ENCODE measurements around the gene AMPD3. TPM values are rescaled to one million over a fixed set of nuclear protein-coding genes. Genes with fewer than 3 reads are reported as not detected.

Gene AMPD3
- polyA plus RNA-seq, 1 donor (not counting 4 experiments of a cell fraction or from before 2014, with no cell fraction given): 11.1 TPM

- FAIRE-seq (no peak), DNase-seq (ENCODE audit: low read depth, low spot score) (no peak)
- Histone ChIP-seq H3K79me2 (ENCODE audit: control insufficient read depth, insufficient read depth, low read length) (peaks cover 2% of the 10 kb centered on the region), H3K27me3 (ENCODE audit: control insufficient read depth, extremely low read depth, insufficient read depth, low read length) (no peaks in the 10 kb centered on the region), H2AFZ (ENCODE audit: control insufficient read depth, low read length) (no peak overlapping the region), H3K27ac (ENCODE audit: control insufficient read depth, insufficient read depth, low read length) (no peak overlapping the region), H3K36me3 (ENCODE audit: control insufficient read depth in 2 of 2, extremely low read depth in 1 of 2, insufficient read depth in 2 of 2, low read length in 2 of 2) (peaks cover 12 to 16% of the 10 kb centered on the region in 2 experiments), H3K4me3 (ENCODE audit: control insufficient read depth in 2 of 3, extremely low read depth in 1 of 3, insufficient read depth in 2 of 3, low read depth in 1 of 3, low read length in 3 of 3) (no peak overlapping the region), H3K9ac (ENCODE audit: control insufficient read depth, extremely low read depth, insufficient read depth, low read length) (no peak overlapping the region), H3K4me2 (ENCODE audit: control insufficient read depth, extremely low read depth, insufficient read depth, low read depth, low read length) (no peak overlapping the region), H3K9me1 (ENCODE audit: control insufficient read depth, extremely low read depth, insufficient read depth, low read length) (no peaks in the 10 kb centered on the region), H3K9me3 (ENCODE audit: control insufficient read depth, low read depth, low read length) (no peaks in the 10 kb centered on the region), H3K4me1 (ENCODE audit: control insufficient read depth, extremely low read depth, insufficient read depth, low read length) (no peaks in the 10 kb centered on the region), H4K20me1 (ENCODE audit: control insufficient read depth, extremely low read depth, insufficient read depth, low read length) (no peaks in the 10 kb centered on the region)
- dilution Hi-C loops (cut with MboI; ENCODE audit: extremely low pct_ligation_motif_present, low sequenced_read_pairs): no loop called here
- TF ChIP-seq, protein P1, sequence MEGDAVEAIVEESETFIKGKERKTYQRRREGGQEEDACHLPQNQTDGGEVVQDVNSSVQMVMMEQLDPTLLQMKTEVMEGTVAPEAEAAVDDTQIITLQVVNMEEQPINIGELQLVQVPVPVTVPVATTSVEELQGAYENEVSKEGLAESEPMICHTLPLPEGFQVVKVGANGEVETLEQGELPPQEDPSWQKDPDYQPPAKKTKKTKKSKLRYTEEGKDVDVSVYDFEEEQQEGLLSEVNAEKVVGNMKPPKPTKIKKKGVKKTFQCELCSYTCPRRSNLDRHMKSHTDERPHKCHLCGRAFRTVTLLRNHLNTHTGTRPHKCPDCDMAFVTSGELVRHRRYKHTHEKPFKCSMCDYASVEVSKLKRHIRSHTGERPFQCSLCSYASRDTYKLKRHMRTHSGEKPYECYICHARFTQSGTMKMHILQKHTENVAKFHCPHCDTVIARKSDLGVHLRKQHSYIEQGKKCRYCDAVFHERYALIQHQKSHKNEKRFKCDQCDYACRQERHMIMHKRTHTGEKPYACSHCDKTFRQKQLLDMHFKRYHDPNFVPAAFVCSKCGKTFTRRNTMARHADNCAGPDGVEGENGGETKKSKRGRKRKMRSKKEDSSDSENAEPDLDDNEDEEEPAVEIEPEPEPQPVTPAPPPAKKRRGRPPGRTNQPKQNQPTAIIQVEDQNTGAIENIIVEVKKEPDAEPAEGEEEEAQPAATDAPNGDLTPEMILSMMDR (optimal IDR thresholded peaks at IDR 0.05 in 1 of 3, IDR thresholded peaks at IDR 0.05 in 1 of 3, conservative IDR thresholded peaks at IDR 0.05 in 1 of 3; ENCODE audit: extremely low read depth in 1 of 3, insufficient read depth in 2 of 3, low read length in 3 of 3): no peak
- no peak for TF ChIP-seq EZH2 (IDR thresholded peaks at IDR 0.05; ENCODE audit: low read length)
These were observed 25.0 kb downstream of the AMPD3 start for GRCh38 chr11:10480026-10480425.

DNA sequence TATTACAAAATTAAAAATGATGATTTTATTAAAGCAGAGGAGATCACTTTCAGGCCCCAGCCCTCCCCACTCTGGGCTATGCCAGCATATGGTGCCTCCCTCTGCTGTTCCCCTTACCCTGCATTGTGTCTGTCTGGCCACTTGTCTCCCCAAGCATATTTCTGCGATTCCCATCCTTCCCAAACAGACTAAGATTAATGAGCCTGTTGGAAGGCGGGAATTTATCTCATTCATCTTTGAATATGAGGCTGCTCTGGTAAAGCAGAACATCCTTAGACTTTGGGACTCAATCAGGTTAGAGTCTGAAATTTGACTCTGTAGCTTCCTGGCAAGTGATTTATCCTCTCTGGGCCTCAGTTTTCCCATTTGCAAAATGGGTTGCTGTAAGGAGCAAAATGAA, 25.7 kb downstream of the AMPD3 start:
- Histone ChIP-seq H3K27ac (ENCODE audit: control insufficient read depth, insufficient read depth, low read length) (no peak overlapping the region), H3K4me1 (ENCODE audit: control insufficient read depth, extremely low read depth, insufficient read depth, low read length) (no peaks in the 10 kb centered on the region), H2AFZ (ENCODE audit: control insufficient read depth, low read length) (no peak overlapping the region), H3K9me1 (ENCODE audit: control insufficient read depth, extremely low read depth, insufficient read depth, low read length) (no peaks in the 10 kb centered on the region), H3K9me3 (ENCODE audit: control insufficient read depth, low read depth, low read length) (no peaks in the 10 kb centered on the region), H3K79me2 (ENCODE audit: control insufficient read depth, insufficient read depth, low read length) (peaks cover 2% of the 10 kb centered on the region), H3K4me3 (ENCODE audit: control insufficient read depth in 2 of 3, extremely low read depth in 1 of 3, insufficient read depth in 2 of 3, low read depth in 1 of 3, low read length in 3 of 3) (no peak overlapping the region), H4K20me1 (ENCODE audit: control insufficient read depth, extremely low read depth, insufficient read depth, low read length) (no peaks in the 10 kb centered on the region), H3K4me2 (ENCODE audit: control insufficient read depth, extremely low read depth, insufficient read depth, low read depth, low read length) (no peak overlapping the region), H3K27me3 (ENCODE audit: control insufficient read depth, extremely low read depth, insufficient read depth, low read length) (no peaks in the 10 kb centered on the region), H3K36me3 (ENCODE audit: control insufficient read depth in 2 of 2, extremely low read depth in 1 of 2, insufficient read depth in 2 of 2, low read length in 2 of 2) (peaks cover 12 to 19% of the 10 kb centered on the region in 2 experiments), H3K9ac (ENCODE audit: control insufficient read depth, extremely low read depth, insufficient read depth, low read length) (no peak overlapping the region)
- TF ChIP-seq EZH2 (IDR thresholded peaks at IDR 0.05; ENCODE audit: low read length): no peak
- TF ChIP-seq, protein P1 (optimal IDR thresholded peaks at IDR 0.05 in 1 of 3, IDR thresholded peaks at IDR 0.05 in 1 of 3, conservative IDR thresholded peaks at IDR 0.05 in 1 of 3; ENCODE audit: extremely low read depth in 1 of 3, insufficient read depth in 2 of 3, low read length in 3 of 3): no peak
- dilution Hi-C loops (cut with MboI; ENCODE audit: extremely low pct_ligation_motif_present, low sequenced_read_pairs): no loop called here
- DNase-seq (ENCODE audit: low read depth, low spot score): no peak
- no peak for FAIRE-seq

Measured in keratinocyte (primary cell).